ENCODE data around the gene GALNT5.

GALNT5 gene

DNA sequence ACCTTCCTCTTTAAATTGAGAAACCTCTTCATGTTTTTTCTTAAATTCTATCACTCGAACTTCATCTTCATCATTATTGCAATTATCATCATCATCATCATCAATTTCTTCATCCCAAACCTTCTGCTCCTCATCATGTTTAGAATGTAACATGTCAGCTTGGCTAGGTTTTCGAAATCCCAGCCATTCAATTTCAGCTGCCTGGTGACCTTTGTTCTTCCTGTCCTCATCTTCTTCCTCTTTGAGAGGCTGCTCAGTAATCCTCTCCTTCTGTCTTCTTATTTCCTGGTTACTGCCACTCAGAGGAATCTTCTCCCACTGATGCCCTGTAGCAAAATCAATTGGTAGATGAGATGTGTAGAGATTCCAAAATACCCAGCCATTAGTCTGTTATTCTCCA lies 64.0 kb downstream of the GALNT5 start:
- no peak overlapping the region for H3K27ac ChIP-seq (replicated peaks; ENCODE audit: low read length)
- H3K4me2 ChIP-seq (ENCODE audit: insufficient read depth, low read length, poor library complexity, severe bottlenecking), result no peak overlapping the region
- no peak overlapping the region for H4K8ac ChIP-seq (ENCODE audit: low read depth, low read length)
- H3K18ac ChIP-seq (ENCODE audit: low read length), result no peak overlapping the region
- no peaks in the 10 kb centered on the region for H3K27me3 ChIP-seq (ENCODE audit: control insufficient read depth in 3 of 3, insufficient read depth in 3 of 3, low read depth in 1 of 3, low read length in 3 of 3)
- H2BK12ac ChIP-seq (ENCODE audit: low read length), result no peak overlapping the region
- no peak overlapping the region for H3K23ac ChIP-seq (ENCODE audit: low read depth, low read length, poor library complexity)
- H3K36me3 ChIP-seq (replicated peaks in 1 of 2; ENCODE audit: control insufficient read depth in 2 of 2, insufficient read depth in 2 of 2, low read length in 2 of 2), result no peaks in the 10 kb centered on the region
- H4K91ac ChIP-seq (ENCODE audit: low read depth, low read length, poor library complexity), result no peak overlapping the region
- H3K4me1 ChIP-seq (ENCODE audit: control insufficient read depth in 2 of 2, insufficient read depth in 1 of 2, low read depth in 1 of 2, low read length in 2 of 2), result peaks cover 0 to 5% of the 10 kb centered on the region in 2 donors
- WGBS, 2 donors (ENCODE audit: extremely low coverage in 2 of 2, insufficient read length in 2 of 2, insufficient replicate concordance in 1 of 2), result 100% methylated on average over 1 of the region's 2 CpGs
- no peak overlapping the region for H3K14ac ChIP-seq (ENCODE audit: low read length)
- H3K9ac ChIP-seq (ENCODE audit: low read depth, low read length, poor library complexity), result no peak overlapping the region
- H2AK5ac ChIP-seq (ENCODE audit: low read depth, low read length), result no peak overlapping the region
- H2BK5ac ChIP-seq (ENCODE audit: low read length), result no peak overlapping the region
- no peaks in the 10 kb centered on the region for H3K9me3 ChIP-seq (replicated peaks in 1 of 2; ENCODE audit: control insufficient read depth in 2 of 2, insufficient read depth in 1 of 2, low read depth in 1 of 2, low read length in 2 of 2)
- no peak overlapping the region for H3K4me3 ChIP-seq (ENCODE audit: low read length in 2 of 2)
- no peak overlapping the region for H2BK120ac ChIP-seq (ENCODE audit: low read depth, low read length)
- H3K4ac ChIP-seq (ENCODE audit: low read length), result no peak overlapping the region
- H2AFZ ChIP-seq (ENCODE audit: low read length), result no peak overlapping the region
- no peaks in the 10 kb centered on the region for H3K79me1 ChIP-seq (ENCODE audit: low read depth, low read length)
- DNase-seq (ENCODE audit: low spot score), result no peak
- H2BK15ac ChIP-seq (ENCODE audit: low read length), result no peak overlapping the region

DNA sequence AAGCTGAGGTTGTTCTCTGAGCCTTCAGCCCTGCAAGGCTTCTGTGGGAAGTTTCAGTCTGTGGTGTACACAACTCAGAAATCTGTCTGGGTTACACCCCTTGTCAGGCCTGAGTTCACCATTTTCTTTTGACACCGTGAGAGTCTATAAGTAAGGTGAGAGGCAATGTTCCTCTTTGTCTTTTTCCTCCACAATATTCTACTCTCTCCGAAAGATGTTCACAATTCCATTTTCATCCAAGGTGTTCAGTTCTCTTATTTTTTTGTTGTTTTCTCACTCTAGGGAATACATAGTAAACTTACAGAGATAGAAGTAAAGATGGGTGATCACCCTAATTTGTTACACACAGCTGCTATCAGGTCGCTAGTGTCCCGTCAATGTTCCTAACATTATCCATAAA lies 64.9 kb downstream of the GALNT5 start:
- Histone ChIP-seq H3K18ac (ENCODE audit: low read length) (no peak overlapping the region), H2BK12ac (ENCODE audit: low read length) (no peak overlapping the region), H3K4me3 (ENCODE audit: low read length in 2 of 2) (no peak overlapping the region), H2AFZ (ENCODE audit: low read length) (no peak overlapping the region), H3K14ac (ENCODE audit: low read length) (no peak overlapping the region), H2BK15ac (ENCODE audit: low read length) (no peak overlapping the region), H3K4me2 (ENCODE audit: insufficient read depth, low read length, poor library complexity, severe bottlenecking) (no peak overlapping the region), H3K79me1 (ENCODE audit: low read depth, low read length) (no peaks in the 10 kb centered on the region), H2BK5ac (ENCODE audit: low read length) (no peak overlapping the region), H2BK120ac (ENCODE audit: low read depth, low read length) (no peak overlapping the region), H4K8ac (ENCODE audit: low read depth, low read length) (no peak overlapping the region), H3K4ac (ENCODE audit: low read length) (no peak overlapping the region), H3K9ac (ENCODE audit: low read depth, low read length, poor library complexity) (no peak overlapping the region), H3K36me3 (replicated peaks in 1 of 2; ENCODE audit: control insufficient read depth in 2 of 2, insufficient read depth in 2 of 2, low read length in 2 of 2) (no peaks in the 10 kb centered on the region), H3K27ac (replicated peaks; ENCODE audit: low read length) (no peak overlapping the region), H3K23ac (ENCODE audit: low read depth, low read length, poor library complexity) (no peak overlapping the region), H2AK5ac (ENCODE audit: low read depth, low read length) (no peak overlapping the region), H3K9me3 (replicated peaks in 1 of 2; ENCODE audit: control insufficient read depth in 2 of 2, insufficient read depth in 1 of 2, low read depth in 1 of 2, low read length in 2 of 2) (no peaks in the 10 kb centered on the region), H4K91ac (ENCODE audit: low read depth, low read length, poor library complexity) (no peak overlapping the region), H3K27me3 (ENCODE audit: control insufficient read depth in 3 of 3, insufficient read depth in 3 of 3, low read depth in 1 of 3, low read length in 3 of 3) (no peaks in the 10 kb centered on the region), H3K4me1 (ENCODE audit: control insufficient read depth in 2 of 2, insufficient read depth in 1 of 2, low read depth in 1 of 2, low read length in 2 of 2) (peaks cover 0 to 6% of the 10 kb centered on the region in 2 donors)
- no peak for DNase-seq (ENCODE audit: low spot score)
- no CpG with 5 or more reads among the region's 4 CpGs for WGBS, 2 donors (ENCODE audit: extremely low coverage in 2 of 2, insufficient read length in 2 of 2, insufficient replicate concordance in 1 of 2)

DNA sequence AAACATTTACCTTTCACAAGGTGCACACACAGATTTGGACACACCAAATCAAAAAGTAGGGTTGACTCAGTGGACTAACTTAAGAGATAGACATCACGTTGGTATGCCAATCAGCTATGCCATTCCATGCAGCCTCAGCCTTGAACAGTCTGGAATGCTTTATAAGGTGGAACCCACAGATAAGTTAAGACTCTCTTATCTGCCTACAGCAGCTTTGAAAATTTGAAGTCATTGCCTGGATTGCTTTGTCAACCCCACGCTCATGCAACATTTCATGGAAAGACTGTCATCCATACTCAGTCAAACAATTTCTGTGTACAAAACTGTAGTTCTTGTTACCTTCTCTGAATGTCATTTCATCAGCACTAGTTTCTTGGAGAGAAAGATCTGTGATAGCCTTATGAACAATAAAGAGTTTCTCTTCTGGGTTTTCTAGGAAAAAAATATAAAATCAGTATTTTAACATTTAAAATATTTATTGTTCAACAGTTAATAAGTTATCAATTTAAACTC lies 66.9 kb downstream of the GALNT5 start:
- DNase-seq (ENCODE audit: low spot score), result no peak
- Histone ChIP-seq H3K14ac (ENCODE audit: low read length) (no peak overlapping the region), H4K91ac (ENCODE audit: low read depth, low read length, poor library complexity) (no peak overlapping the region), H3K36me3 (replicated peaks in 1 of 2; ENCODE audit: control insufficient read depth in 2 of 2, insufficient read depth in 2 of 2, low read length in 2 of 2) (no peaks in the 10 kb centered on the region), H2BK15ac (ENCODE audit: low read length) (no peak overlapping the region), H2BK12ac (ENCODE audit: low read length) (no peak overlapping the region), H3K4me1 (ENCODE audit: control insufficient read depth in 2 of 2, insufficient read depth in 1 of 2, low read depth in 1 of 2, low read length in 2 of 2) (peaks cover 0 to 6% of the 10 kb centered on the region in 2 donors), H3K23ac (ENCODE audit: low read depth, low read length, poor library complexity) (no peak overlapping the region), H2AK5ac (ENCODE audit: low read depth, low read length) (no peak overlapping the region), H3K27me3 (ENCODE audit: control insufficient read depth in 3 of 3, insufficient read depth in 3 of 3, low read depth in 1 of 3, low read length in 3 of 3) (no peaks in the 10 kb centered on the region), H3K4me2 (ENCODE audit: insufficient read depth, low read length, poor library complexity, severe bottlenecking) (no peak overlapping the region), H2BK5ac (ENCODE audit: low read length) (no peak overlapping the region), H4K8ac (ENCODE audit: low read depth, low read length) (no peak overlapping the region), H3K4me3 (ENCODE audit: low read length in 2 of 2) (no peak overlapping the region), H2BK120ac (ENCODE audit: low read depth, low read length) (no peak overlapping the region), H3K79me1 (ENCODE audit: low read depth, low read length) (no peaks in the 10 kb centered on the region), H2AFZ (ENCODE audit: low read length) (no peak overlapping the region), H3K18ac (ENCODE audit: low read length) (no peak overlapping the region), H3K27ac (replicated peaks; ENCODE audit: low read length) (no peak overlapping the region), H3K9ac (ENCODE audit: low read depth, low read length, poor library complexity) (no peak overlapping the region), H3K9me3 (replicated peaks in 1 of 2; ENCODE audit: control insufficient read depth in 2 of 2, insufficient read depth in 1 of 2, low read depth in 1 of 2, low read length in 2 of 2) (no peaks in the 10 kb centered on the region), H3K4ac (ENCODE audit: low read length) (no peak overlapping the region)
- no CpG with 5 or more reads among the region's 2 CpGs for WGBS, 2 donors (ENCODE audit: extremely low coverage in 2 of 2, insufficient read length in 2 of 2, insufficient replicate concordance in 1 of 2)

DNA sequence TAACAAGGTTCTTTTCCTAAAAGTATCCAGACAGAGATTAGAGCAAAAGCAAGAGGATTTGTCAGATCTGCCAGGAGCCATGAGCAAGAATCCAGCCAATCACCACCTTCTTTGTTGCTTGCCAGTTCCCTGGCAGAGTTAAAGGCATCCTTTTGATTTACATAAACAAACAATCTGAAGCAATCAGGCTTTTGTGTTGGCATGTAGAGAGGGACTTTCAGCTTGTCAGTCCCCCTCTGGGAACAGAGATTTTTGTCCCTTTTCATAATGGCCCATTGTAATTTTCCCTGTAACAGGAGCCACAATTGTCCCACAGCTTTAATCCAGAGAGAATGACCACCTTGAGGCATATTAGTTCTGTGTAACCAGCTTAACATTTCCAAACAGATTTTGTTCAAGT lies 68.3 kb downstream of the GALNT5 start, which contains the start of gene ERMN:
TSS of gene ERMN (minus strand) at position 39 of the 400 bp plus-strand sequence. CDS start 182 bp downstream, outside the sequence.
- no peaks in the 10 kb centered on the region for H3K27me3 ChIP-seq (ENCODE audit: control insufficient read depth in 3 of 3, insufficient read depth in 3 of 3, low read depth in 1 of 3, low read length in 3 of 3)
- H3K4ac ChIP-seq (ENCODE audit: low read length), result no peak within 1 kb of the TSS
- no peaks in the 10 kb centered on the region for H3K79me1 ChIP-seq (ENCODE audit: low read depth, low read length)
- no peak within 1 kb of the TSS for H3K9ac ChIP-seq (ENCODE audit: low read depth, low read length, poor library complexity)
- no peak within 1 kb of the TSS for H3K18ac ChIP-seq (ENCODE audit: low read length)
- H4K91ac ChIP-seq (ENCODE audit: low read depth, low read length, poor library complexity), result no peak within 1 kb of the TSS
- DNase-seq (ENCODE audit: low spot score), result peak; percentile 67
- peaks cover 0 to 6% of the 10 kb centered on the region in 2 donors for H3K4me1 ChIP-seq (ENCODE audit: control insufficient read depth in 2 of 2, insufficient read depth in 1 of 2, low read depth in 1 of 2, low read length in 2 of 2)
- H3K23ac ChIP-seq (ENCODE audit: low read depth, low read length, poor library complexity), result no peak within 1 kb of the TSS
- no peak within 1 kb of the TSS for H3K4me3 ChIP-seq (ENCODE audit: low read length in 2 of 2)
- H2BK5ac ChIP-seq (ENCODE audit: low read length), result no peak within 1 kb of the TSS
- peak within 1 kb of the TSS; percentile 30 for H3K27ac ChIP-seq (replicated peaks; ENCODE audit: low read length)
- H4K8ac ChIP-seq (ENCODE audit: low read depth, low read length), result no peak within 1 kb of the TSS
- H3K9me3 ChIP-seq (replicated peaks in 1 of 2; ENCODE audit: control insufficient read depth in 2 of 2, insufficient read depth in 1 of 2, low read depth in 1 of 2, low read length in 2 of 2), result no peaks in the 10 kb centered on the region
- no peak within 1 kb of the TSS for H2BK12ac ChIP-seq (ENCODE audit: low read length)
- H3K4me2 ChIP-seq (ENCODE audit: insufficient read depth, low read length, poor library complexity, severe bottlenecking), result peak within 1 kb of the TSS; percentile 18
- no peak within 1 kb of the TSS for H3K14ac ChIP-seq (ENCODE audit: low read length)
- H3K36me3 ChIP-seq (replicated peaks in 1 of 2; ENCODE audit: control insufficient read depth in 2 of 2, insufficient read depth in 2 of 2, low read length in 2 of 2), result no peaks in the 10 kb centered on the region
- H2BK120ac ChIP-seq (ENCODE audit: low read depth, low read length), result no peak within 1 kb of the TSS
- no peak within 1 kb of the TSS for H2AK5ac ChIP-seq (ENCODE audit: low read depth, low read length)
- no peak within 1 kb of the TSS for H2BK15ac ChIP-seq (ENCODE audit: low read length)
- H2AFZ ChIP-seq (ENCODE audit: low read length), result no peak within 1 kb of the TSS
